Endothelial cell of umbilical vein (primary cell): ENCODE data around the gene GRK1. TPM values are rescaled to one million over a fixed set of nuclear protein-coding genes. Genes with fewer than 3 reads are reported as not detected.

ENCODE experiments used
- BruUV-seq: library from RNA; stranded (reverse); fragments of 400-500 nt; replicated peaks from 2 replicates; lab custom pipeline; 2021; lab: Mats Ljungman, UMichigan
- CTCF ChIA-PET: fragments of 300-600, 350-600 bp; sonication (Branson Sonifier 250); formaldehyde crosslinking; loops from one replicate; lab custom pipeline; 2021; ENCODE audit warnings: antibody characterized with exemption, inconsistent platforms; lab: Charles Lee
- POLR2A ChIA-PET: fragments of 300-600, 350-600 bp; sonication (Branson Sonifier 250); formaldehyde crosslinking; loops from one replicate; lab custom pipeline; 2021; ENCODE audit warnings: antibody characterized with exemption, inconsistent platforms; lab: Charles Lee
- DNase-seq: peaks from one replicate; pipeline ENCODE4 v3.0.0-alpha.2; 2011; ENCODE audit warnings: low read depth, low spot score
- FAIRE-seq: peaks from 2 replicates; lab custom pipeline; 2011; peaks lifted over from hg19 to GRCh38; lab: Jason Lieb, UNC
- H2AFZ ChIP-seq: 2 replicates; pipeline ENCODE4 v1.6.0; 2012; ENCODE audit warnings: low read depth, low read length, control low read depth, inconsistent platforms
- H3K27ac ChIP-seq: 2 replicates; pipeline ENCODE4 v1.5.1; 2011; ENCODE audit warnings: low read depth, mild to moderate bottlenecking, control low read depth, low read length, moderate library complexity; ENCODE audit not compliant: insufficient read depth
- H3K27me3 ChIP-seq, 2 experiments: 2 replicates each; pipeline versions ENCODE4 v1.6.0 to v1.6.1; 2011; ENCODE audit warnings: low read length in 2 of 2, mixed read lengths in 1 of 2; ENCODE audit not compliant: control insufficient read depth in 2 of 2, insufficient read depth in 2 of 2
- H3K36me3 ChIP-seq, 2 experiments: 2 replicates in 1 of 2; 3 replicates in 1 of 2; pipeline ENCODE4 v1.5.1; 2011; ENCODE audit warnings: low read length in 2 of 2, mild to moderate bottlenecking in 1 of 2, moderate library complexity in 1 of 2; ENCODE audit not compliant: control insufficient read depth in 2 of 2, insufficient read depth in 2 of 2; ENCODE audit errors: extremely low read depth in 1 of 2
- H3K4me1 ChIP-seq: 3 replicates; pipeline ENCODE4 v1.5.1; 2011; ENCODE audit warnings: mild to moderate bottlenecking, low read length; ENCODE audit not compliant: control insufficient read depth, insufficient read depth; ENCODE audit errors: extremely low read depth
- H3K4me2 ChIP-seq: 2 replicates; pipeline ENCODE4 v1.6.1; 2011; ENCODE audit warnings: low read length, control low read depth, mixed read lengths; ENCODE audit not compliant: insufficient read depth
- H3K4me3 ChIP-seq, 3 experiments: fragments of 200-600 bp in 1 of 3; sonication (generic), shearing (Covaris generic) in 1 of 3; replicated peaks in 1 of 3; 2 replicates each; pipeline ENCODE4 v1.5.1; 2011 to 2016; ENCODE audit warnings: control low read depth in 3 of 3, low read length in 3 of 3, mild to moderate bottlenecking in 2 of 3, inconsistent platforms in 1 of 3, low read depth in 1 of 3, moderate library complexity in 1 of 3; ENCODE audit not compliant: insufficient read depth in 1 of 3
- H3K79me2 ChIP-seq: 2 replicates; pipeline ENCODE4 v1.6.0; 2012; ENCODE audit warnings: low read length, inconsistent platforms; ENCODE audit not compliant: control insufficient read depth, insufficient read depth
- H3K9ac ChIP-seq: replicated peaks from 2 replicates; pipeline ENCODE3; 2011; ENCODE audit warnings: low read length, control low read depth; ENCODE audit not compliant: insufficient read depth; ENCODE audit errors: extremely low read depth
- H3K9me1 ChIP-seq: replicated peaks from 3 replicates; pipeline ENCODE4 v1.6.0; 2011; ENCODE audit warnings: mild to moderate bottlenecking, low read length; ENCODE audit not compliant: control insufficient read depth, insufficient read depth; ENCODE audit errors: extremely low read depth
- H3K9me3 ChIP-seq: replicated peaks from 2 replicates; pipeline ENCODE4 v1.5.1; 2012; ENCODE audit warnings: low read length, inconsistent platforms; ENCODE audit not compliant: control insufficient read depth, insufficient read depth
- H4K20me1 ChIP-seq: replicated peaks from 2 replicates; pipeline ENCODE3; 2011; ENCODE audit warnings: mild to moderate bottlenecking, low read length; ENCODE audit not compliant: control insufficient read depth, insufficient read depth; ENCODE audit errors: extremely low read depth
- CTCF ChIP-seq, 2 donors: IDR thresholded peaks; 1 replicate in 1 of 2; 2 replicates in 1 of 2; pipeline ENCODE4 v1.5.1; 2011; ENCODE audit warnings: low read length in 2 of 2, mild to moderate bottlenecking in 2 of 2, moderate library complexity in 2 of 2, control low read depth in 1 of 2, inconsistent platforms in 1 of 2, low read depth in 1 of 2; ENCODE audit not compliant: insufficient read depth in 1 of 2; ENCODE audit errors: extremely low read depth in 1 of 2
- EZH2 ChIP-seq: IDR thresholded peaks from 2 replicates; pipeline ENCODE4 v1.6.1; 2012; ENCODE audit warnings: borderline replicate concordance, low read depth, mild to moderate bottlenecking, moderate library complexity, low read length, inconsistent platforms; ENCODE audit not compliant: severe bottlenecking
- FOS ChIP-seq: IDR thresholded peaks from 2 replicates; pipeline ENCODE4 v1.6.1; 2011; ENCODE audit warnings: mild to moderate bottlenecking, low read length, moderate library complexity, borderline replicate concordance; ENCODE audit not compliant: insufficient read depth
- GATA2 ChIP-seq: IDR thresholded peaks from 2 replicates; pipeline ENCODE4 v1.7.0; 2011; ENCODE audit warnings: low read depth, mild to moderate bottlenecking, moderate library complexity, mixed read lengths, low read length; ENCODE audit not compliant: insufficient read length, insufficient read depth
- JUN ChIP-seq: IDR thresholded peaks from 2 replicates; pipeline ENCODE4 v1.6.1; 2011; ENCODE audit warnings: borderline replicate concordance, low read depth; ENCODE audit not compliant: insufficient read length, insufficient read depth
- MAX ChIP-seq: IDR thresholded peaks from 2 replicates; pipeline ENCODE4 v1.6.1; 2011; ENCODE audit not compliant: insufficient read depth, insufficient read length
- MYC ChIP-seq: IDR thresholded peaks from one replicate; pipeline ENCODE4 v1.6.1; 2011; ENCODE audit warnings: mild to moderate bottlenecking, low read depth, low read length
- POLR2A ChIP-seq: IDR thresholded peaks from 2 replicates; pipeline ENCODE4 v1.6.1; 2012; ENCODE audit warnings: low read depth, mild to moderate bottlenecking, control low read depth, low read length
- POLR2AphosphoS5 ChIP-seq: IDR thresholded peaks from 2 replicates; pipeline ENCODE4 v1.6.1; 2012; ENCODE audit warnings: low read depth, mild to moderate bottlenecking, control low read depth, low read length, moderate library complexity; ENCODE audit not compliant: insufficient read depth
- dilution Hi-C: fragments of 300-500 bp; cut with MboI; formaldehyde crosslinking; loops from one replicate; pipeline ENCODE4 v1.15.0; 2019; ENCODE audit warnings: low sequenced_read_pairs; ENCODE audit not compliant: extremely low pct_ligation_motif_present
- intact Hi-C: fragments of 100-400 bp; cut with micrococcal nuclease; formaldehyde crosslinking; loops from one replicate; pipeline ENCODE4 v1.10.0; 2022
- polyA plus RNA-seq, 4 experiments: library from polyadenylated mRNA; depleted of rRNA in 3 of 4; stranded (reverse) in 3 of 4; unstranded in 1 of 4; fragments of >200 nt; gene quantifications; 2 replicates each; pipeline versions ENCODE4 v1.2.1 to v1.2.3, GENCODE V29; 2011 to 2012; ENCODE audit warnings: missing spikeins in 1 of 4
- total RNA-seq: library from RNA; stranded (reverse); gene quantifications from 2 replicates; pipeline ENCODE4 v1.2.3, GENCODE V29; 2021

Gene GRK1
- total and polyA plus RNA-seq, 2 donors (not counting 3 experiments of a cell fraction or from before 2014, with no cell fraction given): not detected

GRCh38 chr13:113756441-113757097 lies 89.5 kb downstream of the GRK1 start:
- BruUV-seq: no TSS peak
- Histone ChIP-seq H3K27me3 (no peaks in the 10 kb centered on the region), H3K4me2 (no peak overlapping the region), H3K36me3 (peaks cover 0 to under 1% of the 10 kb centered on the region in 2 experiments), H4K20me1 (no peaks in the 10 kb centered on the region), H3K9me1 (no peaks in the 10 kb centered on the region), H3K27ac (no peak overlapping the region), H3K9me3 (no peaks in the 10 kb centered on the region), H2AFZ (no peak overlapping the region), H3K9ac (no peak overlapping the region), H3K4me1 (peaks cover 14% of the 10 kb centered on the region), H3K4me3 (no peak overlapping the region), H3K79me2 (peaks cover 13% of the 10 kb centered on the region)
- TF ChIP-seq MYC: no peak
- no peak for TF ChIP-seq POLR2AphosphoS5
- no peak for TF ChIP-seq JUN
- TF ChIP-seq POLR2A: no peak
- TF ChIP-seq FOS: no peak
- no peak for TF ChIP-seq MAX
- no peak for TF ChIP-seq GATA2
- TF ChIP-seq EZH2: no peak
- TF ChIP-seq CTCF (IDR thresholded peaks at IDR 0.05; ENCODE audit: extremely low read depth in 1 of 2, insufficient read depth in 1 of 2, low read depth in 1 of 2, low read length in 2 of 2): no peak
- DNase-seq: no peak
- dilution Hi-C loops (no loop called here), intact Hi-C loops (no loop called here)
- CTCF ChIA-PET: no interaction called here
- no peak for FAIRE-seq
- POLR2A ChIA-PET: no interaction called here
